Hippocampal formation (tissue), 2 donors: ENCODE measurements around the gene WIPF1.
"Not testable (repeated sequence)": the region's sequence is repeated elsewhere in the genome, so short reads cannot be mapped to it uniquely, and the experiment has no call there.

Experiments
- DNase-seq, 2 donors: peaks; one replicate each; lab custom pipeline; 2025; lab: John Stamatoyannopoulos, UW

Gene WIPF1

GRCh38 chr2:174571669-174572323 is 25.8 kb downstream of the WIPF1 start:
- no peak for DNase-seq

DNA sequence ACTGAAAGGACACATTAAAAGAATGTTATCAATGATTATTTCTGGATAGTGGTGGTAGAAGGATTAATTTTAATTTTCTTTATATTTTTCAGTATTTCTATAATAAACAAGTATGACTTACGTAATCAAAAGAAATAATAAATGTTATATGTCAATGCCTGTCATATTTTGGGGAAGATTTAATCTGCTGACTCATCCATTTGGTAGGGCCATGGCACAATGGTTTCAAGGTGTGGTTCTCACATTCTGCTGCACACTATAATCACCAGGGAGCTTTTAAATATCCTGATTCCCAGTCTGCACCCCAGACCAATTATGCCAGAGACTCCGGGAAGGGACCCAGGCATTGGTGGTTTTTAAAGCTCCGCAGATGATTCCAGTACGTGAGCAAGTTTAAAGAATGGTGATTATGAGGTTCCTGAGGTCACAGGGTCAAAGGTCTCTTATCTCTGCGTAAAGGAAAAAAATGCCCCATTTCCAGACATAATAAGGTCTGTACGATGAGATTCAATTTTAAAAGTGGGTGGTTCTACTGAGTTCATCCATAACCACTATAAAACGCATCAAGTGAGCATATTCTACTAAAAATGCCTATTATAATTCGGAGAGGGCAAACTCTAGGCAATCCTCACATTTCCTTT is 27.2 kb downstream of the WIPF1 start:
- no peak for DNase-seq

- DNase-seq: no peak
Observed at GRCh38 chr2:174569678-174570077, 27.9 kb downstream of the WIPF1 start.

DNA sequence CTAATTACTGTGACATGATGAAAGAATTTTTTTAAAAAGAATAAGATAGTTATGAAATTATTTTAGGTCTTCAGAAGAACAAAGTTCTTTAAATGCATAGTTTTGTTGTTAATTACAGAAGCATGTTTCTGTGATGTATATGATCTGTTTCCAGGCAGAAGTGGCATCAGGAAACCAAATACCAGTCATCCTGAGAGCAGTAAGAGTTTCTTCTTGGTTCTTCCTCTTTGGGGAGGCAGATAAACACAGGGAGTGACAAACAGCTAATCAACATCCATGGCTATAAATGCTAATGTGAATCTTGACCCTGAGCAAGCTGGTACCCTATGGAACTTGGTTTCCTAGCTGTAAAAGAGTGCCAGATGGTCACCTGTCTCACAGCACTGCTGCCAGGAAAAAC is 29.2 kb downstream of the WIPF1 start:
- no peak for DNase-seq

- DNase-seq: no peak
Observed at GRCh38 chr2:174566871-174567270, 30.7 kb downstream of the WIPF1 start.

GRCh38 chr2:174563530-174564282 is 33.9 kb downstream of the WIPF1 start:
- DNase-seq: no peak

DNA sequence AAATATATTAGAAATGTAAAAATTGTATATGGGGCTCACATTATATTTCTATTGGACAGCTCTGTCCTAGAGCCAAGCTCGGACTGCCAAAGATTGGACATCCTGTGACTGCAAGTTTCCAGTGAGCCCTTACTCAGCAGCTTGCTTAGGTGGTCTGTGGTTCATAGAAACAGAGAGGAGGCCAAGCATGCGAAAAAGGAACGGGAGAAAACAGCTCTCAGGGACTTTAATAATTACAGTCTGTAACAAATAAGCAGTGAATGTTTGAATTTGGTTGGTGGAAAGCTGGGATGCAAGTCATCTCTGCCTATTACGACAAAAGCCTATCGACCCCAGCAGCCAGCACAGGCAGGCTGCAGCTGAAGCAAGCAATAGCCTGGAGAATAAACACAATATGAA is 35.6 kb downstream of the WIPF1 start:
- no peak for DNase-seq

GRCh38 chr2:174561283-174561971 is 36.2 kb downstream of the WIPF1 start:
- peak; percentile 85 to 97 for DNase-seq

- DNase-seq: no peak
Observed at GRCh38 chr2:174560737-174561136, 36.9 kb downstream of the WIPF1 start.

- no peak for DNase-seq
Observed at GRCh38 chr2:174555998-174556397, 41.6 kb downstream of the WIPF1 start.

DNA sequence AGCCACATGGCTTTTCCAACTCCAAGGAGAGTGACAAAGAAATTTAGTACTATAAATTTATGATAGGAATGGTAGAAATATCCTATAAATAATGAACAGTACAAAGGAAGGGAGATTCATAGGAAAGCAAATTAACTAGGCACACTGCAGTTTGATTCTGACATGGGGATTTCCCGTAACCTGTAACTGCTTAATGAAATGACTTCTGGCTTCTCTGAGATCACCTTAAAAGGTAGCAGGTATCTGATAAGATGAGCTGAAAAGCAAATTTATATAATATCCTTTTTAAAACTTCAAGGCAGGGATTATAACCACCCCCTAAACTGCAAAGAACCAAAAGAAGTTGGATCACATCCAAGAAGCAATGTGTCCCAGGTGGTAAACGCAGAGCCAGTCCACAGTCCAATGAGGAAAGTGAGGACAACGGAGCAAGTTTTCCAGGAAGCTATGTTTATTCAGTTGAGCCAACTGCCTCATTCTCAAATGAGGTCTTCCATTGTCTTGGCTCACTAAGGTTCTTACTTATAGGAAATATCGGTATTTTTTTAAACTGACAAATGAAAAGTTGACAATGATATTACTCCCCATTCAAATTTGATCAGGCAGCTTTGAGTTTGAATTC is 43.0 kb downstream of the WIPF1 start:
- no peak for DNase-seq

GRCh38 chr2:174553811-174554493 is 43.7 kb downstream of the WIPF1 start:
- no peak for DNase-seq

- no peak for DNase-seq
Observed at GRCh38 chr2:174552880-174553279, 44.7 kb downstream of the WIPF1 start.

DNA sequence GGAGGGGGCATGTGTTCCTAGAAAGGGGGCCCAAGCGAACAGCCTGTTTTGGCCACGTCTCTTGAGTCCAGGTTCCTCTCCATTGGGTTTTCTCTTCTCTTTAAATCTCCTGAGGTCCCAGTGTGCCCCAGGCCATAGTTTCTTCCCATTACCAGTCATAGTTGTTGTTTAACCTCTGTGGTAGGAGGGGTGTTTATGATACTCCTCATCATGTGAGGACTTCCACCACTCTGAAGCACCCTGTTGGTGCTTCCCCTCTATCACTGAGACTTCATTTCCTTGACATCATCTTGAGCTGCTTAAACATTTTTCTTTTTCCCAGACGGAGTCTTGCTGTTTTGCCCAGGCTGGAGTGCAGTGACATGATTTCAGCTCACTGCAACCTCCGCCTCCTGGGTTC is 45.9 kb downstream of the WIPF1 start:
- no peak for DNase-seq

- DNase-seq: not testable (repeated sequence)
Observed at GRCh38 chr2:174548646-174549045, 49.0 kb downstream of the WIPF1 start.

DNA sequence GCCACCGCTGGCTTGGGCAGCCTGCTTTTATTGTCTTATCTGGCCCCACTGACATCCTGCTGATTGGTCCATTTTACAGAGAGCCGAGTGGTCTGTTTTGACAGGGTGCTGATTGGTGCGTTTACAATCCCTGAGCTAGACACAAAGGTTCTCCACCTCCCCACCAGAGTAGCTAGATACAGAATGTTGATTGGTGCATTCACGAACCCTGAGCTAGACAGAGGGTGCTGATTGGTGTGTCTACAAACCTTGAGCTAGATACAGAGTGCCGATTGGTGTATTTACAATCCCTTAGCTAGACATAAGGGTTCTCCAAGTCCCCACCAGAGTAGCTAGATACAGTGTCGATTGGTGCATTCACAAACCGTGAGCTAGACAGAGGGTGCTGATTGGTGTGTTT is 49.6 kb downstream of the WIPF1 start:
- not testable (repeated sequence) for DNase-seq

GRCh38 chr2:174546519-174547506 is 50.8 kb downstream of the WIPF1 start:
- DNase-seq: peak; percentile 45 to 54

GRCh38 chr2:174545240-174545639 is 52.4 kb downstream of the WIPF1 start:
- no peak for DNase-seq

DNA sequence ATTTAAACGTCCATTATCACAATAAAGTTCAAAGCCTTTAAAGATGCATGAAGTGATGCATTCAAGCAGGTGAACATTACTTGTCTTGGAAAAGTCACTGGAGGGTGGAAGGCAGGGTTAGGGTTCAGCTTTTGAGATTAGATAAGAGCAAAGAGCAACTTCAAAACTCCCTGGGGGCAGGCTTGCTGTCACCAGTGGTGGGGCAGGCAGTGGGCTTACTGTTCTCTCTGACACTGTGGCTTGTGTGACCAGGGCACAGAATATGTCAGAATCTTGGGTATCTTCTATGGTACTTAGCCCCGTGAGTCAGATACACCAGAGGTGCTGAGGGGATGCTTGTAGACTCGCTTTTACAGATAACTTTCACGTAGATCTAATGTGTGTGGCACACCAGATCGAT is 52.8 kb downstream of the WIPF1 start:
- DNase-seq: no peak

DNA sequence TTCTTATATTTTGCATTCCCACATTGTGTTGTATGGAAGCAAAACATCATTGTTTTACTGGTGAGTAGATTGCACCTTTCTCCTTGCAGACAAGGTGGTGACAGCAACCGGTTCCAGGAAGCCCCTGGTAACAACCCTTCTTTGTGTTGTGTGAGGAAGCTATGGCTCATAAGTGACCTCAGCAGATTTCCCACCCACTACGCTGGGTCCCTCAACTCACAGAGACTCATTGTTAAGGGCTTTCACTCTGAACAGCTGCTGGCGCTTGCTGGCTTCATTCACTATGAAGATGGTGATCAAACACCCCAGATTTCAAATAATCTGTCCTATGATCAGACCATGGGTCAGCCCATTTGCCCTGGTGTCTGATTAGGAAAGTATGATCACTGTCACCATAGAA is 53.4 kb downstream of the WIPF1 start:
- peak; percentile 5 to 14 for DNase-seq
